Measurements from ENCODE around the gene SH3D19.

Gene SH3D19

DNA sequence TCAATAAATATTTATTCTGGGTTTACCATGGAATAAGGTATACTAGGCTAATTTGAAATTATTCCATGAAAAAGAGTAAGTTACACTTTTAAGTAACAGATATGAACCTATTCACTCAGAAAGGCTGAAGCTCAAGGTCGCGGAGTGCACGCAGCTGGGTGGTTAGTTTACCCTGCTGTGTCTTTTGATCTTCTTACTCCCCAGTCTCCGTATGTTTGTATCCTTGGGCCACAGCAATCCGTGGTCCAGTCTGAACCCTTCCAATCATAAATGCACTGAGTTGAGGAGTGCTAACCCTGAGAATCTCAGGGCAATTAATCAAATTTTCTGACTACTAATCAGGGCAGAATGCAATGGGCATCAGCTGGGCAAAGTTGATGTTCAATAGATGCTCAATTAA lies 192.1 kb downstream of the SH3D19 start:
- no peak for TF ChIP-seq JUND (IDR thresholded peaks at IDR 0.05; ENCODE audit: low read depth)
- DNase-seq (ENCODE audit: low read depth in 1 of 2, low spot score in 1 of 2): no peak
- in situ Hi-C loops (cut with HindIII; ENCODE audit: low pct_unique_long_range_greater_than_20kb, low sequenced_read_pairs): no loop called here

DNA sequence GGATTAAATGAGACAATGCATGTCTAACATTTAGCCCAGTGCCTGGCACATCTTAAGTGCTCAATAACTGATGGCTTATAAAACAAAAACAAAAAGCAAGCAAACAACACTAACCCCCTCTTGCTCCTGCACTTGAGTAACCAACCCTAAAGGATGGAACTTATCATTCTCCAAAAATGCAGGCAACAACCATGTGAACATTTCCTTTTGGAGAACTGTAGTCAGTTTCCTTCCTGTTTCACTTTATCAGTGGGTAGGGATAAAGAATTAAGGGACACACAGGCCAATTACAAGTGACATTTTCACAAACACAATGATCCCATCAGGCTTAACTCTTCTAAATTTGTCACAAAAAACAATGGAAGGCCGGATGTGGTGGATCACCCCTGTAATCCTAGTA lies 195.6 kb downstream of the SH3D19 start:
- in situ Hi-C loops (cut with HindIII; ENCODE audit: low pct_unique_long_range_greater_than_20kb, low sequenced_read_pairs): no loop called here
- no peak for TF ChIP-seq JUND (IDR thresholded peaks at IDR 0.05; ENCODE audit: low read depth)
- no peak for DNase-seq (ENCODE audit: low read depth in 1 of 2, low spot score in 1 of 2)

DNA sequence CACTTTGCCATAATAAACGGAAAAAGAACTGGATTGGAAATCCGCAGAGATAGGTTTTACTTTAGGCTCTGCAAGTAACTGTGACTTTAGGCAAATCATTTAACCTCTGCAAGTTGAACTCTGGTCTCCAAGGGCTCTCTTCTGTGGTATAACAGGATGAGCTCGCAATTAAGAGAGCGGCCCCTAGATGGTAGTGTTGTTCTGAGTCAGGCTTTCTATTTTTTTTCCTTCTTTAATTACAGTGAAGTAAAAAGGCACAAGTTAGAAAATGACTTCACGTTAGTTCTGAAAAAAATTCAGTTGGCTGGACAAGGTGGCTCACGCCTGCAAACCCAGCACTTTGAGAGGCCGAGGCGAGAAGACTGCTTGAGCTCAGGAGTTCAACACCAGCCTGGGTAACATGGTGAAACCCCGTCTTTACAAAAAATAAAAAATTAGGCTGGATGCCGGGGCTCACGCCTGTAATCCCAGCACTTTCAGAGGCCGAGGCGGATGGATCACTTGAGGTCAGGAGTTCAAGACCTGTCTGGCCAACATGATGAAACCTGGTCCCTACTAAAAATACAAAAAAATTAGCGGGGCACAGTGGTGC lies 207.9 kb downstream of the SH3D19 start:
- TF ChIP-seq JUND (IDR thresholded peaks at IDR 0.05; ENCODE audit: low read depth): no peak
- DNase-seq (ENCODE audit: low read depth in 1 of 2, low spot score in 1 of 2): peak; percentile 26 to 68
- in situ Hi-C loops (cut with HindIII; ENCODE audit: low pct_unique_long_range_greater_than_20kb, low sequenced_read_pairs): no loop called here

GRCh38 chr4:151114986-151115385 lies 210.4 kb downstream of the SH3D19 start:
- TF ChIP-seq JUND (IDR thresholded peaks at IDR 0.05; ENCODE audit: low read depth): no peak
- in situ Hi-C loops (cut with HindIII; ENCODE audit: low pct_unique_long_range_greater_than_20kb, low sequenced_read_pairs): no loop called here
- no peak for DNase-seq (ENCODE audit: low read depth in 1 of 2, low spot score in 1 of 2)

GRCh38 chr4:151114338-151114737 lies 211.1 kb downstream of the SH3D19 start:
- TF ChIP-seq JUND (IDR thresholded peaks at IDR 0.05; ENCODE audit: low read depth): no peak
- in situ Hi-C loops (cut with HindIII; ENCODE audit: low pct_unique_long_range_greater_than_20kb, low sequenced_read_pairs): no loop called here
- DNase-seq (ENCODE audit: low read depth in 1 of 2, low spot score in 1 of 2): no peak

DNA sequence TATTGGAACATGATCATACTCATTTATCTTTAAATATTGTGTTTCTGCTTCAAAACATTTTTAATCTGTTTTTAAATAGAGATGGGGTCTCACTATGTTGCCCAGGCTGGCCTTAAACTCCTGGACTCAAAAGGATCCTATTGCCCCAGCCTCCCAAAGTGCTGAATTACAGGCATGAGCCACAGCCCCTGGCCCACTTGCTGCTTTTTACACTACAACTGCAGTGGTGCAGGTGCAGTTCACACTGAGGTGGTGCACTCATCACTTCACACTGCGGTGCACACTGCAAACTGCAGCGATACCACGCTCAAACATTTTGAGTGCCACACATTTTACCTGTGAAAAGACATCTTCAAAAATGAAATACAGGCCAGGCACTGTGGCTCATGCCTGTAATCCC lies 215.2 kb downstream of the SH3D19 start:
- TF ChIP-seq JUND (IDR thresholded peaks at IDR 0.05; ENCODE audit: low read depth): no peak
- DNase-seq (ENCODE audit: low read depth in 1 of 2, low spot score in 1 of 2): no peak
- in situ Hi-C loops (cut with HindIII; ENCODE audit: low pct_unique_long_range_greater_than_20kb, low sequenced_read_pairs): no loop called here

- in situ Hi-C loops (cut with HindIII; ENCODE audit: low pct_unique_long_range_greater_than_20kb, low sequenced_read_pairs): no loop called here
- TF ChIP-seq JUND (IDR thresholded peaks at IDR 0.05; ENCODE audit: low read depth): no peak
- no peak for DNase-seq (ENCODE audit: low read depth in 1 of 2, low spot score in 1 of 2)
These were observed 218.3 kb downstream of the SH3D19 start for GRCh38 chr4:151107063-151107462.

- DNase-seq (ENCODE audit: low read depth in 1 of 2, low spot score in 1 of 2): no peak
- TF ChIP-seq JUND (IDR thresholded peaks at IDR 0.05; ENCODE audit: low read depth): no peak
- in situ Hi-C loops (cut with HindIII; ENCODE audit: low pct_unique_long_range_greater_than_20kb, low sequenced_read_pairs): no loop called here
These were observed 219.9 kb downstream of the SH3D19 start for GRCh38 chr4:151105454-151106032.

- no peak for TF ChIP-seq JUND (IDR thresholded peaks at IDR 0.05; ENCODE audit: low read depth)
- DNase-seq (ENCODE audit: low read depth in 1 of 2, low spot score in 1 of 2): no peak
- in situ Hi-C loops (cut with HindIII; ENCODE audit: low pct_unique_long_range_greater_than_20kb, low sequenced_read_pairs): no loop called here
These were observed 220.8 kb downstream of the SH3D19 start for GRCh38 chr4:151104621-151105020.

GRCh38 chr4:151103758-151104157 lies 221.6 kb downstream of the SH3D19 start:
- no peak for DNase-seq (ENCODE audit: low read depth in 1 of 2, low spot score in 1 of 2)
- in situ Hi-C loops (cut with HindIII; ENCODE audit: low pct_unique_long_range_greater_than_20kb, low sequenced_read_pairs): no loop called here
- no peak for TF ChIP-seq JUND (IDR thresholded peaks at IDR 0.05; ENCODE audit: low read depth)

DNA sequence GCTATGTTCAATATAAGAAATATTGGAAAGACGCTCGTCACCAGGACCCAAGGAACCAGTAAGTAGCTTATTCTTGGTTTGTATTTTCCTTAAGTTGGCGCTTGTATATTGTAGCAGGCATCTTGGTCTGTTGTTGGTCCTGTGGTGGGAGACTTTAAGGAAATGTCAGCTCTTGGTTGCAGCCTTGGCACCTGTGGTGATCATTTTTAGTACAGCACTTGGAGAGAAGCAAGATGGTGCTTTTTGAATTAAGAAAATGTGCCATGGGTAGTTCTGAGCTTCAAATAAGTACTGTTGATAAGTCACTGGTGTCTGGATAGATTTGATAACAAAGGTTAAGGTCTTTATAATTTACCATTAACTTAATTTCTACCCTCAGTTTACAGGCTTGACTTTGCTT lies 224.9 kb downstream of the SH3D19 start:
- TF ChIP-seq JUND (IDR thresholded peaks at IDR 0.05; ENCODE audit: low read depth): no peak
- in situ Hi-C loops (cut with HindIII; ENCODE audit: low pct_unique_long_range_greater_than_20kb, low sequenced_read_pairs): no loop called here

DNA sequence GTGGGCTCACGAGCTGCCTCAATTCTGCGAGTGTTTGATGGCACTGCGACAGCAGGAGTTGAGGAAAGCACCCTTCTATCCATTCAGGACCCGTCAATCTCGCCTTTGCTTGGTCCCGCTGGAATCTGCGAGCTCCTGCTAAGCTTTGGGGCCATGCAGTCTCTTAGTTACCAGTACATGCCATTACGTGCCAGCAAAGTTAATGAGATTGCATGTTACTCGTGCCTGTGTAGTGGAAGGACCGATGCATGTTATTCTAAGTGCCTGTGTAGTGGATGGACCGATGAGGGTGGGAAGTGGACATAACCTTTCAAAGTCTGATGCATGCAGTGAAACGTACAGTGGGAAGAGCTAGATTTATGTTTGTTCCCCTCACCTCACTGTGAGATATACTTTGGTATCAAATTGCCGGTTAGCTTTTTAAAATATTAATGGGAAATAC lies 225.4 kb downstream of the SH3D19 start:
- peak; percentile 3 to 24 for DNase-seq (ENCODE audit: low read depth in 1 of 2, low spot score in 1 of 2)
- TF ChIP-seq JUND (IDR thresholded peaks at IDR 0.05; ENCODE audit: low read depth): no peak
- in situ Hi-C loops (cut with HindIII; ENCODE audit: low pct_unique_long_range_greater_than_20kb, low sequenced_read_pairs): no loop called here

More for the DNA sequence above, 224.9 kb downstream of the SH3D19 start:
- no peak for DNase-seq (ENCODE audit: low read depth in 1 of 2, low spot score in 1 of 2)

DNA sequence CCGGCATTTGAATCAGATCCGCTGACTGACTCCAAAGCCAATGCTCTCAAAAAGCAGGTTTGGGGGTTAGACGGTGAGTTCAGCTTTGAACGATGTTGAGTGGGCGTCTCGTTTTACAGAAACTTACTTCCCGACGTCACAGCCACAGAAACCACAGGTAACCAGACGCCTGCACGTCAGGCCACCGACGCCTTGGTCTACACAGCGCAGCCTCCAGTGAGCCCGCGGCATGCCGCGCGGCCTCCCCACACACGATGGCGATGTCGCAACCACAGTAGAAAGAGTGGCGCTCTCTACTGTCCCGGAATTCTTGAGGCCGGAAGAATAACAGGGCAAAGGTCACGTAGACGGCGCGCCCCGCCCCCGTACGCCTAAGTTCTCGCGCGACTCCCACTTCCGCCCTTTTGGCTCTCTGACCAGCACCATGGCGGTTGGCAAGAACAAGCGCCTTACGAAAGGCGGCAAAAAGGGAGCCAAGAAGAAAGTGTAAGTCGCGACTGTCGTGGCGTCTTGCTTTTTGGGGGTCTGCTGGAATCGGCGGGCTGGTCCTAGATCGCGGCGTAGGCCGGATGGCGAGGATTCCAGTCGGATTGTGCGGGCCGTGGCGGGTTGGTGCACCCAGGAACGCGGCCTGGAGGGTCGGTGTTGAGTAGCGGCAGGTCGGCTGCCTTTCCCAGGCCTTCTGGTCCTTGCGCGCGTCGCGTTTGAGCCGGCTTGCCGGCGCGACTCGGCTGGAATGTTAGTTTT lies 226.0 kb downstream of the SH3D19 start, which contains the start of gene RPS3A:
Gene RPS3A (plus strand): TSS at position 400 of the 747 bp plus-strand sequence. CDS start 25 bp downstream, at position 425.
- in situ Hi-C loops (cut with HindIII; ENCODE audit: low pct_unique_long_range_greater_than_20kb, low sequenced_read_pairs): no loop called here
- TF ChIP-seq JUND (IDR thresholded peaks at IDR 0.05; ENCODE audit: low read depth): no peak

More for the DNA sequence above, 226.0 kb downstream of the SH3D19 start, which contains the start of gene RPS3A:
- peak; percentile 67 to 97 for DNase-seq (ENCODE audit: low read depth in 1 of 2, low spot score in 1 of 2)

Measured in T47D (cell line).